ENCODE measurements around the gene PRUNE2. TPM values are rescaled to one million over a fixed set of nuclear protein-coding genes. Genes with fewer than 3 reads are reported as not detected.

PRUNE2 gene
- total and polyA plus RNA-seq, 9 donors = 2.5 to 45.8 (median 13.7) TPM

DNA sequence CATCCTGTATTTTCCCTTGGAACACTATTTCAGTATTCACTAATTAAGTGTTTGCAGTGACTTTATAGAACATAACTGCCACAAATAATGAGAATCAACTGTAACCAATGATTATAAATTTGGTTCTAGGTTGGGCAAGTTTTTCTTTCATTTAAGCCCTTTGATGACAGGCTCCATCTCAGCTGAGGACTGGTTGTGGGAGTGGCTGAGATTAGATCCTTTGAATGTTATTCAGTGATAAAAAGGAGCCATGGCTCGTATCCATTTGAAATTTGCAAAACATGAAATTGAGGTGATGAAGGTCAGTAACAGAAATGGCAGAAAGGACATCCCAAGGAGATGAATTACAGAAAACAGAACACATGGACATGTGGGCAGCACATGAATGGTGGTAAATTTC lies 279.8 kb downstream of the PRUNE2 start:
- Histone ChIP-seq H3K4me1 (ENCODE audit: insufficient read depth) (no peaks in the 10 kb centered on the region), H3K9me3 (no peaks in the 10 kb centered on the region), H3K36me3 (no peaks in the 10 kb centered on the region), H3K27me3 (no peaks in the 10 kb centered on the region), H3K27ac (no peak overlapping the region), H3K4me3 (no peak overlapping the region)
- TF ChIP-seq POLR2A (IDR thresholded peaks at IDR 0.05) = no peak
- no peak for TF ChIP-seq CTCF (IDR thresholded peaks at IDR 0.05)
- no peak for TF ChIP-seq EP300 (IDR thresholded peaks at IDR 0.05)
- intact Hi-C loops (cut with DNase I) = no loop called here
- no peak for DNase-seq
- 25 to 57% (median 32%) methylated on average over 1 of the region's 1 CpG for WGBS, 3 donors

DNA sequence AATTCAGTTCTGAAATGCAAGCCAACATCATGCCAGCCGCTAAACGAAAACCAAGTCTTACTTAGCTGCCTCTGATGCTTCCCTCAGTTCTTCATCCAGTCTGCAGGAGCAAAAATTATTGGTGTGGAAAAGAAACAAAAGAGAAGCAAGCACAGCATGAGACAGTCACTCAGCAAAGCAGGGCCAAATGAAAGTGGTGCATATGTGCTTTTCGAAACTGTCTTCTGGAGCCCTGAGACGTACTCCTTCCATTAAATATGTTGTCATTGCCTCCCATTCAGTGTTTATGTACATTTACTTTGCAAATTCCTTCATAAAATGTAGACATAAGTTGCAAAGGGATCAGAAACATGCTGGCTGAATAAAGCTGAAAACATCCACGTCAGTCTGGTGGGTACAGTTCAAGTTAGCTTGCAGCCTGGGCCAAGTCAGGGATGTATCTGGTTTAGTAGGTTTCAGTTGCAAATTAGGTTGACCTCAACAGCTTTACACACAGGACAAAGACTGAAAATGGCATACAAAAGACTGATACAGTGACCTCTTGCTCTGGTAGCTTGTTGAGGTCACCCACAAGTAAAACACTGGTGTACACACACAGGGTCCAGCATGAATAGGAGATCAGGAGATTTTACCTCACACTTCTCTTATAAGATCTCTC lies 281.4 kb downstream of the PRUNE2 start:
- no peaks in the 10 kb centered on the region for H3K9me3 ChIP-seq
- 88 to 92% (median 88%) methylated on average over 5 of the region's 5 CpGs for WGBS, 3 donors
- TF ChIP-seq CTCF (IDR thresholded peaks at IDR 0.05) = no peak
- TF ChIP-seq POLR2A (IDR thresholded peaks at IDR 0.05) = no peak
- TF ChIP-seq EP300 (IDR thresholded peaks at IDR 0.05) = no peak
- no peak overlapping the region for H3K27ac ChIP-seq
- H3K4me3 ChIP-seq = no peak overlapping the region
- H3K4me1 ChIP-seq (ENCODE audit: insufficient read depth) = no peaks in the 10 kb centered on the region
- H3K27me3 ChIP-seq = no peaks in the 10 kb centered on the region
- no peak for DNase-seq
- intact Hi-C loops (cut with DNase I) = no loop called here
- no peaks in the 10 kb centered on the region for H3K36me3 ChIP-seq

DNA sequence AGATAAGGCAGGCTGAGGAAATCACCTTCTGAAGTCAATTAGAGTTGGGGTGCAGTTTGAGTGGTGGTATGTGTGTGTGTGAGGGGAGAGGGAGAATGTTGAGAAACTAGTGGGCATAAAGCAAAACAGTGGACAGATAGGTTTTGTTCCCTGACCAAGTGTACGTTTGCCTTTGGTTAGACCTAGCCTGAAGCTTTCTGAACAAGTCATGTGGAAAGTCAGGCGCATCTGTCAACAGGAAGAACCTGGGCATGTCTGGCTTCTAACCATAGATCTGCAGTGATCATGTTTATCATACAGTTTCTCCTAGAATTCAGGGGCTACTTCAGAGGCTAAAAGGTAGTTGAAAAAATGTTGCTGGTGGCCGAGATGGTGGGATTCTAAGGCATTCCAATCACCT lies 284.9 kb downstream of the PRUNE2 start:
- no peaks in the 10 kb centered on the region for H3K9me3 ChIP-seq
- WGBS, 3 donors = 61 to 81% (median 80%) methylated on average over 3 of the region's 3 CpGs
- intact Hi-C loops (cut with DNase I) = no loop called here
- no peak for DNase-seq
- no peak overlapping the region for H3K4me3 ChIP-seq
- TF ChIP-seq EP300 (IDR thresholded peaks at IDR 0.05) (no peak), CTCF (IDR thresholded peaks at IDR 0.05) (no peak), POLR2A (IDR thresholded peaks at IDR 0.05) (no peak)
- H3K27me3 ChIP-seq = no peaks in the 10 kb centered on the region
- no peak overlapping the region for H3K27ac ChIP-seq
- no peaks in the 10 kb centered on the region for H3K4me1 ChIP-seq (ENCODE audit: insufficient read depth)
- no peaks in the 10 kb centered on the region for H3K36me3 ChIP-seq

GRCh38 chr9:76620581-76620980 lies 285.3 kb downstream of the PRUNE2 start:
- Histone ChIP-seq H3K27me3 (no peaks in the 10 kb centered on the region), H3K4me1 (ENCODE audit: insufficient read depth) (no peaks in the 10 kb centered on the region), H3K9me3 (no peaks in the 10 kb centered on the region), H3K4me3 (no peak overlapping the region), H3K36me3 (no peaks in the 10 kb centered on the region), H3K27ac (no peak overlapping the region)
- DNase-seq = no peak
- intact Hi-C loops (cut with DNase I) = no loop called here
- WGBS, 3 donors = 26 to 37% (median 35%) methylated on average over 3 of the region's 3 CpGs
- TF ChIP-seq CTCF (IDR thresholded peaks at IDR 0.05) (no peak), POLR2A (IDR thresholded peaks at IDR 0.05) (no peak), EP300 (IDR thresholded peaks at IDR 0.05) (no peak)
